Activated CD8-positive, alpha-beta T cell treated with anti-CD3 and anti-CD28 coated beads, Interleukin-2, amount 10 ng/mL, durations not matched to agents 7 days and 5 days (primary cell): ENCODE results near the gene BSCL2. TPM values are rescaled to one million over a fixed set of nuclear protein-coding genes. Genes with fewer than 3 reads are reported as not detected.
"Not testable (repeated sequence)": the region's sequence is repeated elsewhere in the genome, so short reads cannot be mapped to it uniquely, and the experiment has no call there.

Source experiments
- ATAC-seq: fragments of 150-1000 bp; cut with Tn5 transposase; one replicate; pipeline ENCODE4 v1.10.0; 2021; ENCODE audit warnings: moderate library complexity
- CTCF ChIA-PET: fragments of 350-600 bp; sonication (Branson Sonifier 250); formaldehyde crosslinking; loops from one replicate; lab custom pipeline; 2021; ENCODE audit warnings: antibody characterized with exemption; lab: Charles Lee
- POLR2A ChIA-PET: fragments of 350-600 bp; sonication (Branson Sonifier 250); formaldehyde crosslinking; loops from one replicate; lab custom pipeline; 2021; ENCODE audit warnings: antibody characterized with exemption; lab: Charles Lee
- DNase-seq: peaks from one replicate; pipeline ENCODE4 v3.0.0-alpha.2; 2020
- H3K27ac Mint-ChIP-seq: one replicate; pipeline ENCODE4 v1.8.0; 2021; ENCODE audit warnings: mild to moderate bottlenecking, mixed read lengths
- H3K27me3 Mint-ChIP-seq: one replicate; pipeline ENCODE4 v1.8.0; 2021; ENCODE audit warnings: low read depth, mixed read lengths
- H3K36me3 Mint-ChIP-seq: one replicate; pipeline ENCODE4 v1.8.0; 2021; ENCODE audit warnings: low read depth, mixed read lengths
- H3K4me1 Mint-ChIP-seq: one replicate; pipeline ENCODE4 v1.8.0; 2021; ENCODE audit warnings: low read depth, mixed read lengths
- H3K4me3 Mint-ChIP-seq: one replicate; pipeline ENCODE4 v1.8.0; 2021; ENCODE audit warnings: mild to moderate bottlenecking, mixed read lengths
- H3K9me3 Mint-ChIP-seq: one replicate; pipeline ENCODE4 v1.8.0; 2022; ENCODE audit warnings: mixed read lengths; ENCODE audit not compliant: insufficient read depth
- total RNA-seq, 2 experiments: library from RNA; stranded (reverse); gene quantifications; one replicate each; pipeline ENCODE4 v1.2.3, GENCODE V29; 2021

The BSCL2 gene
- total RNA-seq, 2 experiments from 2014 or later, result 30.3 to 39.9 TPM

- ATAC-seq (peak; percentile 36), DNase-seq (peak; percentile 73)
- ChIA-PET CTCF (interaction anchor here (1.0 to 3.6 kb wide), 7 partner anchors 11 to 284 kb away, joined by 3 to 15 read pairs (median 4); partner anchors contain the start of genes HNRNPUL2 and TUT1), POLR2A (interaction anchor here (0.6 to 11.7 kb wide), 26 partner anchors 9 to 569 kb away, joined by 3 to 123 read pairs (median 6); partner anchors contain the start of genes C11orf98, CSKMT, EEF1G and HNRNPUL2)
- H3K27ac Mint-ChIP-seq, result peak overlapping the region; percentile 95
- H3K4me1 Mint-ChIP-seq, result peaks cover 67% of the 10 kb centered on the region
- H3K27me3 Mint-ChIP-seq, result no peaks in the 10 kb centered on the region
- peaks cover 51% of the 10 kb centered on the region for H3K36me3 Mint-ChIP-seq
- no peaks in the 10 kb centered on the region for H3K9me3 Mint-ChIP-seq
- H3K4me3 Mint-ChIP-seq, result peak overlapping the region; percentile 85
Measured at GRCh38 chr11:62708793-62709192, 1.6 kb upstream of the BSCL2 start.

GRCh38 chr11:62708392-62708791 lies 1.2 kb upstream of the BSCL2 start:
- Mint-ChIP-seq H3K9me3 (no peaks in the 10 kb centered on the region), H3K27ac (peak overlapping the region; percentile 95), H3K4me3 (peak overlapping the region; percentile 85), H3K27me3 (no peaks in the 10 kb centered on the region), H3K4me1 (peaks cover 63% of the 10 kb centered on the region), H3K36me3 (peaks cover 47% of the 10 kb centered on the region)
- ATAC-seq (no peak), DNase-seq (no peak)
- CTCF ChIA-PET, result interaction anchor here (0.8 to 3.6 kb wide), 5 partner anchors 11 to 148 kb away, joined by 3 to 15 read pairs (median 3); partner anchors contain the start of genes HNRNPUL2 and TUT1
- POLR2A ChIA-PET, result interaction anchor here (0.9 to 11.7 kb wide), 23 partner anchors 9 to 173 kb away, joined by 3 to 123 read pairs (median 6); partner anchors contain the start of genes C11orf98, CSKMT, EEF1G and HNRNPUL2

GRCh38 chr11:62706850-62707247 lies 375 bp downstream of the BSCL2 start:
- Mint-ChIP-seq H3K27me3 (no peaks in the 10 kb centered on the region), H3K27ac (peak overlapping the region; percentile 59), H3K36me3 (peaks cover 40% of the 10 kb centered on the region), H3K4me3 (peak overlapping the region; percentile 32), H3K4me1 (peaks cover 49% of the 10 kb centered on the region), H3K9me3 (no peaks in the 10 kb centered on the region)
- no peak for DNase-seq
- no peak for ATAC-seq
- ChIA-PET CTCF (interaction anchor here (0.6 to 2.6 kb wide), 5 partner anchors 12 to 115 kb away, joined by 4 to 19 read pairs (median 4); partner anchors contain the start of genes HNRNPUL2 and TUT1), POLR2A (interaction anchor here (1.2 to 11.7 kb wide), 8 partner anchors 19 to 134 kb away, joined by 3 to 123 read pairs (median 7); partner anchors contain the start of genes C11orf98, CSKMT, EEF1G and HNRNPUL2)

GRCh38 chr11:62705880-62706849 lies 1.1 kb downstream of the BSCL2 start:
- H3K27me3 Mint-ChIP-seq, result no peaks in the 10 kb centered on the region
- H3K4me1 Mint-ChIP-seq, result peaks cover 49% of the 10 kb centered on the region

GRCh38 chr11:62705413-62705812 lies 1.8 kb downstream of the BSCL2 start:
- peak overlapping the region; percentile 83 for H3K27ac Mint-ChIP-seq
- no peaks in the 10 kb centered on the region for H3K9me3 Mint-ChIP-seq
- no peaks in the 10 kb centered on the region for H3K27me3 Mint-ChIP-seq
- peaks cover 45% of the 10 kb centered on the region for H3K4me1 Mint-ChIP-seq
- POLR2A ChIA-PET, result interaction anchor here (0.8 to 11.7 kb wide), 8 partner anchors 21 to 136 kb away, joined by 3 to 123 read pairs (median 7); partner anchors contain the start of genes C11orf98, CSKMT, EEF1G and HNRNPUL2
- H3K36me3 Mint-ChIP-seq, result peaks cover 37% of the 10 kb centered on the region
- DNase-seq (no peak), ATAC-seq (no peak)
- CTCF ChIA-PET, result interaction anchor here (0.7 to 2.6 kb wide), 5 partner anchors 9 to 114 kb away, joined by 3 to 19 read pairs (median 4); partner anchors contain the start of gene TUT1
- H3K4me3 Mint-ChIP-seq, result peak overlapping the region; percentile 90

More at GRCh38 chr11:62705880-62706849, 1.1 kb downstream of the BSCL2 start:
- no peaks in the 10 kb centered on the region for H3K9me3 Mint-ChIP-seq
- H3K4me3 Mint-ChIP-seq, result peak overlapping the region; percentile 90
- H3K27ac Mint-ChIP-seq, result peak overlapping the region; percentile 83
- CTCF ChIA-PET, result interaction anchor here (0.7 to 2.6 kb wide), 7 partner anchors 9 to 115 kb away, joined by 3 to 19 read pairs (median 4); partner anchors contain the start of gene TUT1
- DNase-seq, result peak; percentile 95
- peaks cover 37% of the 10 kb centered on the region for H3K36me3 Mint-ChIP-seq
- peak; percentile 67 for ATAC-seq
- POLR2A ChIA-PET, result interaction anchor here (0.8 to 11.7 kb wide), 9 partner anchors 20 to 135 kb away, joined by 3 to 123 read pairs (median 7); partner anchors contain the start of genes C11orf98, CSKMT, EEF1G and HNRNPUL2

GRCh38 chr11:62703921-62704320 lies 3.3 kb downstream of the BSCL2 start:
- not testable (repeated sequence) for H3K27me3 Mint-ChIP-seq, DNase-seq, H3K27ac Mint-ChIP-seq, H3K9me3 Mint-ChIP-seq, ATAC-seq, H3K4me3 Mint-ChIP-seq
- CTCF ChIA-PET, result interaction anchor here (2.2 kb wide), 1 partner anchor 23 kb away, joined by 7 read pairs; no protein-coding TSS in a partner anchor
- Mint-ChIP-seq H3K36me3 (peaks cover 31% of the 10 kb centered on the region), H3K4me1 (peaks cover 34% of the 10 kb centered on the region)
- POLR2A ChIA-PET, result interaction anchor here (0.7 to 1.3 kb wide), 3 partner anchors 32 to 112 kb away, joined by 3 to 6 read pairs (median 4); partner anchors contain the start of genes C11orf98, CSKMT, LBHD1 and TUT1

GRCh38 chr11:62702246-62702645 lies 5.0 kb downstream of the BSCL2 start:
- Mint-ChIP-seq H3K36me3 (peaks cover 32% of the 10 kb centered on the region), H3K27me3 (no peaks in the 10 kb centered on the region), H3K4me3 (no peak overlapping the region), H3K4me1 (peaks cover 19% of the 10 kb centered on the region), H3K27ac (no peak overlapping the region), H3K9me3 (no peaks in the 10 kb centered on the region)
- POLR2A ChIA-PET, result interaction anchor here (1.0 kb wide), 2 partner anchors 111 to 139 kb away, joined by 3 read pairs; partner anchors contain the start of gene TUT1
- CTCF ChIA-PET, result interaction anchor here (1.1 to 2.2 kb wide), 4 partner anchors 8 to 179 kb away, joined by 3 to 7 read pairs (median 4); partner anchors contain the start of gene SLC3A2
- ATAC-seq (no peak), DNase-seq (no peak)

- H3K27ac Mint-ChIP-seq, result peak overlapping the region; percentile 36
- H3K4me3 Mint-ChIP-seq, result no peak overlapping the region
- H3K9me3 Mint-ChIP-seq, result no peaks in the 10 kb centered on the region
- H3K36me3 Mint-ChIP-seq, result peaks cover 22% of the 10 kb centered on the region
- no peaks in the 10 kb centered on the region for H3K27me3 Mint-ChIP-seq
- ChIA-PET POLR2A (interaction anchor here (1.0 to 1.9 kb wide), 4 partner anchors 14 to 103 kb away, joined by 4 to 6 read pairs (median 5); partner anchors contain the start of genes C11orf98, CSKMT, LBHD1 and TUT1), CTCF (interaction anchor here (0.5 to 5.1 kb wide), 27 partner anchors 8 to 300 kb away, joined by 3 to 77 read pairs (median 5); partner anchors contain the start of genes BSCL2, C11orf98, CSKMT and HNRNPUL2)
- peak; percentile 92 for ATAC-seq
- peak; percentile 86 for DNase-seq
- peaks cover 9% of the 10 kb centered on the region for H3K4me1 Mint-ChIP-seq
Measured at GRCh38 chr11:62694455-62695167, 12.6 kb downstream of the BSCL2 start.

- ChIA-PET CTCF (interaction anchor here (0.9 to 5.1 kb wide), 15 partner anchors 13 to 299 kb away, joined by 3 to 77 read pairs (median 8); partner anchors contain the start of genes BSCL2, C11orf98, CSKMT and HNRNPUL2), POLR2A (interaction anchor here (1.0 to 1.9 kb wide), 3 partner anchors 15 to 29 kb away, joined by 4 to 6 read pairs (median 6); partner anchors contain the start of genes C11orf98, CSKMT, LBHD1 and UQCC3)
- H3K27ac Mint-ChIP-seq, H3K27me3 Mint-ChIP-seq, H3K9me3 Mint-ChIP-seq, H3K4me1 Mint-ChIP-seq, H3K4me3 Mint-ChIP-seq, DNase-seq, ATAC-seq: not testable (repeated sequence)
- H3K36me3 Mint-ChIP-seq, result peaks cover 22% of the 10 kb centered on the region
Measured at GRCh38 chr11:62693624-62694023, 13.6 kb downstream of the BSCL2 start.
